NCI-H1694 (cell line): ENCODE data around the gene ANKRD39.

ENCODE experiments used
- DNase-seq: peaks from one replicate; lab custom pipeline; 2025; lab: John Stamatoyannopoulos, UW

ANKRD39 gene

GRCh38 chr2:96853321-96853720 is 4.5 kb downstream of the ANKRD39 start:
- no peak for DNase-seq

GRCh38 chr2:96852667-96853066 is 5.1 kb downstream of the ANKRD39 start:
- no peak for DNase-seq

- no peak for DNase-seq
Observed at GRCh38 chr2:96848264-96848663, 9.6 kb downstream of the ANKRD39 start.

GRCh38 chr2:96847586-96847985 is 10.2 kb downstream of the ANKRD39 start:
- no peak for DNase-seq

- DNase-seq, result no peak
Observed at GRCh38 chr2:96846825-96847224, 11.0 kb downstream of the ANKRD39 start.

GRCh38 chr2:96844405-96844808 is 13.4 kb downstream of the ANKRD39 start:
- DNase-seq, result no peak

GRCh38 chr2:96843538-96844268 is 14.1 kb downstream of the ANKRD39 start, which contains the start of gene ANKRD23:
ANKRD23 (minus strand) TSS chr2:96844021; CDS start chr2:96843992, 29 bp downstream.
- DNase-seq, result no peak

GRCh38 chr2:96842600-96842999 is 15.2 kb downstream of the ANKRD39 start:
- DNase-seq, result no peak

- no peak for DNase-seq
Observed at GRCh38 chr2:96841701-96842495, 15.9 kb downstream of the ANKRD39 start.

GRCh38 chr2:96839875-96840850 is 17.7 kb downstream of the ANKRD39 start:
- no peak for DNase-seq

- DNase-seq, result no peak
Observed at GRCh38 chr2:96839293-96839874, 18.4 kb downstream of the ANKRD39 start.

GRCh38 chr2:96838345-96839292 is 19.2 kb downstream of the ANKRD39 start:
- DNase-seq, result no peak

- DNase-seq, result no peak
Observed at GRCh38 chr2:96837575-96837974, 20.2 kb downstream of the ANKRD39 start.

GRCh38 chr2:96835830-96836229 is 22.0 kb downstream of the ANKRD39 start:
- DNase-seq, result no peak

GRCh38 chr2:96832754-96833507 is 24.9 kb downstream of the ANKRD39 start:
- no peak for DNase-seq

- no peak for DNase-seq
Observed at GRCh38 chr2:96832408-96832753, 25.4 kb downstream of the ANKRD39 start.

GRCh38 chr2:96831679-96832078 is 26.1 kb downstream of the ANKRD39 start:
- DNase-seq, result no peak

GRCh38 chr2:96830044-96830562 is 27.7 kb downstream of the ANKRD39 start:
- DNase-seq, result no peak

- DNase-seq, result no peak
Observed at GRCh38 chr2:96828874-96829273, 28.9 kb downstream of the ANKRD39 start.

GRCh38 chr2:96828436-96828835 is 29.4 kb downstream of the ANKRD39 start:
- DNase-seq, result no peak
